Measurements from ENCODE around the gene KIAA1958.

The KIAA1958 gene

GRCh38 chr9:112562235-112562958 is 75.8 kb downstream of the KIAA1958 start:
- H3K36me3 ChIP-seq (replicated peaks; ENCODE audit: low read depth, low read length) = no peaks in the 10 kb centered on the region
- H3K9ac ChIP-seq (ENCODE audit: low read length) = no peak overlapping the region
- H3K4me1 ChIP-seq (ENCODE audit: low read length) = peaks cover 7% of the 10 kb centered on the region
- no peak overlapping the region for H3K27ac ChIP-seq (ENCODE audit: low read length)
- TF ChIP-seq CTCF (IDR thresholded peaks at IDR 0.05; ENCODE audit: low read depth, low read length) (no peak), EZH2phosphoT487 (IDR thresholded peaks at IDR 0.05; ENCODE audit: low read depth) (no peak)
- H3K4me2 ChIP-seq (ENCODE audit: low read length) = no peak overlapping the region
- no peak overlapping the region for H3K4me3 ChIP-seq (ENCODE audit: low read length)
- no peaks in the 10 kb centered on the region for H3K27me3 ChIP-seq (ENCODE audit: low read depth, low read length)
- H4K20me1 ChIP-seq (ENCODE audit: insufficient read depth, low read length) = no peaks in the 10 kb centered on the region; the same call in 1 of the 2 replicates
- H3K9me3 ChIP-seq (ENCODE audit: insufficient read depth, low read length) = no peaks in the 10 kb centered on the region
- H2AFZ ChIP-seq (ENCODE audit: low read depth, low read length) = no peak overlapping the region
- H3K79me2 ChIP-seq (ENCODE audit: low read length) = peaks cover 12% of the 10 kb centered on the region; the same call in 1 of the 2 replicates

DNA sequence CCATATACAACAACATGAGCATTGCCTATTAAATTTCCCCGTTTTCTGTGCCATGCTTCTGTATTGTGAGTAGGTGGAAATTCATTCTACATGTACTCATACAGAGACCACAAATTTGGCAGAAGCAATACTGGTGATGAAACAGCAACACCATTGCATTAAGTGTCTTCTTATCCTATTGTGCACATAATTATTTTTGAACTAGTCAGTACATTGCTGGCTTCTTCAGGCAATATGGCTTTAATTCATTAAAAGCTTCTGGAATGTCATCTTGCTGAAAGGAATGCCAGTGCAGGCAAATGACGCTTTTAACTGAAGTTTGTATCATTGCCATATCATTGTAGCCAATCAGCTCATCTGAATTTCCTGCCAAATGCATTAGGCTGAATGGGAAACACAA is 82.6 kb downstream of the KIAA1958 start:
- peaks cover 15% of the 10 kb centered on the region for H4K20me1 ChIP-seq (ENCODE audit: insufficient read depth, low read length)
- H3K27ac ChIP-seq (ENCODE audit: low read length) = no peak overlapping the region

DNA sequence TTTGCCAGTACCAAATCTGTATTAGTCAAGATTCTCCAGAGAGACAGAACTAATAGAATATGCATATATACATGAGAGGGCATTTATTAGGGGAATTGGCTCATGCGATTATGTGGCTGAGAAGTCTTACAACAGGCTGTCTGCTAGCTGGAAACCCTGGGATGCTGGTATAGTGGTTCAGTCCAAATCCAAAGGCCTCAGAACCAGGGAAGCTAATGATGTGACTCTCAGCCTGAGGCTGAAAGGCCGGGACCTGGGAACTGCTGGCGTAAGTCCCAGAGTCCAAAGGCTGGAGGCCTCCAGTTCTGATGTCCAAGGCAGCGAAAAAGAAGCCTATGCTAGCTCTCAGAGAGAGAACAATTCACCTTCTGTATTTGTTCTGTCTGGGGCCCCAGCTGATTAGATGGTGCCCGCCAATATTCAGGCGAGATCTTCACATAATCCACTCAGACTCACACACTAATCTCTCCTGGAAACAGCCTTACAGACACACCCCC is 84.1 kb downstream of the KIAA1958 start:
- Histone ChIP-seq H3K4me1 (ENCODE audit: low read length) (no peaks in the 10 kb centered on the region), H4K20me1 (ENCODE audit: insufficient read depth, low read length) (peaks cover 15% of the 10 kb centered on the region), H3K4me3 (ENCODE audit: low read length) (no peak overlapping the region), H3K36me3 (replicated peaks; ENCODE audit: low read depth, low read length) (peaks cover 6% of the 10 kb centered on the region), H3K9ac (ENCODE audit: low read length) (no peak overlapping the region), H3K4me2 (ENCODE audit: low read length) (no peak overlapping the region), H2AFZ (ENCODE audit: low read depth, low read length) (no peak overlapping the region), H3K27ac (ENCODE audit: low read length) (no peak overlapping the region), H3K9me3 (ENCODE audit: insufficient read depth, low read length) (no peaks in the 10 kb centered on the region), H3K27me3 (ENCODE audit: low read depth, low read length) (no peaks in the 10 kb centered on the region), H3K79me2 (ENCODE audit: low read length) (peaks cover 4% of the 10 kb centered on the region; the same call in 1 of the 2 replicates)
- TF ChIP-seq EZH2phosphoT487 (IDR thresholded peaks at IDR 0.05; ENCODE audit: low read depth) = no peak
- no peak for TF ChIP-seq CTCF (IDR thresholded peaks at IDR 0.05; ENCODE audit: low read depth, low read length)

More for the DNA sequence above, 82.6 kb downstream of the KIAA1958 start:
- Histone ChIP-seq H2AFZ (ENCODE audit: low read depth, low read length) (no peak overlapping the region), H3K9ac (ENCODE audit: low read length) (no peak overlapping the region), H3K4me2 (ENCODE audit: low read length) (no peak overlapping the region), H3K79me2 (ENCODE audit: low read length) (peaks cover 13% of the 10 kb centered on the region; the same call in 1 of the 2 replicates), H3K4me1 (ENCODE audit: low read length) (peaks cover 2% of the 10 kb centered on the region), H3K4me3 (ENCODE audit: low read length) (no peak overlapping the region), H3K36me3 (replicated peaks; ENCODE audit: low read depth, low read length) (no peaks in the 10 kb centered on the region), H3K9me3 (ENCODE audit: insufficient read depth, low read length) (no peaks in the 10 kb centered on the region), H3K27me3 (ENCODE audit: low read depth, low read length) (no peaks in the 10 kb centered on the region)
- no peak for TF ChIP-seq CTCF (IDR thresholded peaks at IDR 0.05; ENCODE audit: low read depth, low read length)
- no peak for TF ChIP-seq EZH2phosphoT487 (IDR thresholded peaks at IDR 0.05; ENCODE audit: low read depth)

- H3K79me2 ChIP-seq (ENCODE audit: low read length) = peaks cover 4% of the 10 kb centered on the region; the same call in 1 of the 2 replicates
- no peak overlapping the region for H2AFZ ChIP-seq (ENCODE audit: low read depth, low read length)
- no peaks in the 10 kb centered on the region for H3K4me1 ChIP-seq (ENCODE audit: low read length)
- no peaks in the 10 kb centered on the region for H3K27me3 ChIP-seq (ENCODE audit: low read depth, low read length)
- H3K4me3 ChIP-seq (ENCODE audit: low read length) = no peak overlapping the region
- H3K4me2 ChIP-seq (ENCODE audit: low read length) = no peak overlapping the region
- peaks cover 15% of the 10 kb centered on the region for H4K20me1 ChIP-seq (ENCODE audit: insufficient read depth, low read length)
- H3K27ac ChIP-seq (ENCODE audit: low read length) = no peak overlapping the region
- H3K36me3 ChIP-seq (replicated peaks; ENCODE audit: low read depth, low read length) = peaks cover 6% of the 10 kb centered on the region
- no peaks in the 10 kb centered on the region for H3K9me3 ChIP-seq (ENCODE audit: insufficient read depth, low read length)
- H3K9ac ChIP-seq (ENCODE audit: low read length) = no peak overlapping the region
- TF ChIP-seq CTCF (IDR thresholded peaks at IDR 0.05; ENCODE audit: low read depth, low read length) (no peak), EZH2phosphoT487 (IDR thresholded peaks at IDR 0.05; ENCODE audit: low read depth) (no peak)
Measured at GRCh38 chr9:112571624-112572355, 85.2 kb downstream of the KIAA1958 start.

All from OCI-LY3 (cell line).